ENCODE results near the gene AKR7A2.
"Not testable (repeated sequence)": the region's sequence is repeated elsewhere in the genome, so short reads cannot be mapped to it uniquely, and the experiment has no call there.

DNA sequence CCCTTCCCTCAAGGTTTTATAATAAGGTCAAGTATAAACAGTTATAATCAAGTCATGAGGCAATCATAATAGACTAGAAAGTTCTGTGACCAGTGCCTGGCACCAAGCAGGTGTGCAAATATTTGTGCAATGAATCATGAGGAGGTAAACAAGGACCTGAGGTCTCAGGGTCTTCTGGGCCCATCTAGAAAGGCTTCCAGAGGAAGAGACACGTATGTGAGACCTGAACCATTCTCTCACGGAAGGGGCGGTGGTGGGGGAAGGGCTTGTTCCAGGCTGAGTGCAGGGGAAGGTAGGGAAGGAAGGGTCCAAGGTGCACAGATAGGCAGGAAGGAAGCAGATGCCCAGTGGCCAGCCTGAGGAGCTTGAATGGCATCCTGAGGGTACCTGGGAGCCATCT, 26.6 kb downstream of the AKR7A2 start:
- TF ChIP-seq, protein P1, sequence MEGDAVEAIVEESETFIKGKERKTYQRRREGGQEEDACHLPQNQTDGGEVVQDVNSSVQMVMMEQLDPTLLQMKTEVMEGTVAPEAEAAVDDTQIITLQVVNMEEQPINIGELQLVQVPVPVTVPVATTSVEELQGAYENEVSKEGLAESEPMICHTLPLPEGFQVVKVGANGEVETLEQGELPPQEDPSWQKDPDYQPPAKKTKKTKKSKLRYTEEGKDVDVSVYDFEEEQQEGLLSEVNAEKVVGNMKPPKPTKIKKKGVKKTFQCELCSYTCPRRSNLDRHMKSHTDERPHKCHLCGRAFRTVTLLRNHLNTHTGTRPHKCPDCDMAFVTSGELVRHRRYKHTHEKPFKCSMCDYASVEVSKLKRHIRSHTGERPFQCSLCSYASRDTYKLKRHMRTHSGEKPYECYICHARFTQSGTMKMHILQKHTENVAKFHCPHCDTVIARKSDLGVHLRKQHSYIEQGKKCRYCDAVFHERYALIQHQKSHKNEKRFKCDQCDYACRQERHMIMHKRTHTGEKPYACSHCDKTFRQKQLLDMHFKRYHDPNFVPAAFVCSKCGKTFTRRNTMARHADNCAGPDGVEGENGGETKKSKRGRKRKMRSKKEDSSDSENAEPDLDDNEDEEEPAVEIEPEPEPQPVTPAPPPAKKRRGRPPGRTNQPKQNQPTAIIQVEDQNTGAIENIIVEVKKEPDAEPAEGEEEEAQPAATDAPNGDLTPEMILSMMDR (optimal IDR thresholded peaks at IDR 0.05 in 1 of 3, IDR thresholded peaks at IDR 0.05 in 1 of 3, conservative IDR thresholded peaks at IDR 0.05 in 1 of 3; ENCODE audit: extremely low read depth in 1 of 3, insufficient read depth in 2 of 3, low read length in 3 of 3) = not testable (repeated sequence)
- not testable (repeated sequence) for TF ChIP-seq EZH2 (IDR thresholded peaks at IDR 0.05; ENCODE audit: low read length)
